Endothelial cell of umbilical vein (primary cell): ENCODE measurements around the gene PPP2R5A.

Experiments
- CTCF ChIP-seq, 2 donors: IDR thresholded peaks; 1 replicate in 1 of 2; 2 replicates in 1 of 2; pipeline ENCODE4 v1.5.1; 2011; ENCODE audit warnings: low read length in 2 of 2, mild to moderate bottlenecking in 2 of 2, moderate library complexity in 2 of 2, control low read depth in 1 of 2, inconsistent platforms in 1 of 2, low read depth in 1 of 2; ENCODE audit not compliant: insufficient read depth in 1 of 2; ENCODE audit errors: extremely low read depth in 1 of 2
- EZH2 ChIP-seq: IDR thresholded peaks from 2 replicates; pipeline ENCODE4 v1.6.1; 2012; ENCODE audit warnings: borderline replicate concordance, low read depth, mild to moderate bottlenecking, moderate library complexity, low read length, inconsistent platforms; ENCODE audit not compliant: severe bottlenecking
- POLR2A ChIP-seq: IDR thresholded peaks from 2 replicates; pipeline ENCODE4 v1.6.1; 2012; ENCODE audit warnings: low read depth, mild to moderate bottlenecking, control low read depth, low read length
- POLR2AphosphoS5 ChIP-seq: IDR thresholded peaks from 2 replicates; pipeline ENCODE4 v1.6.1; 2012; ENCODE audit warnings: low read depth, mild to moderate bottlenecking, control low read depth, low read length, moderate library complexity; ENCODE audit not compliant: insufficient read depth

GRCh38 chr1:212301580-212301979, 16.4 kb downstream of the PPP2R5A start:
- TF ChIP-seq POLR2AphosphoS5 = no peak
- no peak for TF ChIP-seq POLR2A
- TF ChIP-seq CTCF (IDR thresholded peaks at IDR 0.05; ENCODE audit: extremely low read depth in 1 of 2, insufficient read depth in 1 of 2, low read depth in 1 of 2, low read length in 2 of 2) = no peak
- TF ChIP-seq EZH2 = no peak
